ENCODE results near the gene HDAC8. TPM values are rescaled to one million over a fixed set of nuclear protein-coding genes. Genes with fewer than 3 reads are reported as not detected.

Gene HDAC8
- total RNA-seq, 1 donor from 2014 or later, result 27.0 TPM

DNA sequence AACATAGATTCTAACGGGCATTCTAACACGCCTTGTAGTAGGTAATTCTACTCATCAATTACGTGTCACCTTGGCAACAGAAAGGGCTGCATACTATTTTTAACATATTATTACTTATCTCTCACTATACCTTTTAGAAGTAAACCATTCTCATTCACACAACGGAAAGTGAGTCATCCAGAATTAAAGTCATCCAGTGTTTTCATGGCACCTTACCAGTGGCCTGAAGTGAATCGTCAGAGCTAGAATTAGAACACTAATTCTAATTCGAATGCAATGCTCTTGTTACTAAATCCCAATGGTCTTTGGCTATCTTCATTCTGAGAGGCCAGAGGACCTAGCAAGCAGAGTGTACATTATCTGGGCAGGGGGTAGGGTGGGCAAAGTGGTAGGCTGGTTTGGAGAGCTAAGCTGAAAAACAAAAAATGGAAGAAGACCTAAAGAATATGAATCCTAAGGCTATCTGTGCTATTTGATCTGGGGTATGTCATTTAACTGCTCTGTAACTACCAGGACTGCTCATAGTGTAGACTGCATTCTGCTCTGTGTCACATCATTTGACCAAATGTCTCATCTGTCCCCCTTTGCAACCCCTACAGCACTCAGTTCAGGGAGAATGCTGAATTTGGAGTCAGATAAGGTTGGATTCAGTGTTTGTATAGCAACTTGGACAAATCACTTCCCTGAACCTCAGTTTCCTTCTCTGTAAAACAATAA is 96.5 kb downstream of the HDAC8 start:
- H3K9me3 ChIP-seq, result no peaks in the 10 kb centered on the region
- TF ChIP-seq, protein P1, sequence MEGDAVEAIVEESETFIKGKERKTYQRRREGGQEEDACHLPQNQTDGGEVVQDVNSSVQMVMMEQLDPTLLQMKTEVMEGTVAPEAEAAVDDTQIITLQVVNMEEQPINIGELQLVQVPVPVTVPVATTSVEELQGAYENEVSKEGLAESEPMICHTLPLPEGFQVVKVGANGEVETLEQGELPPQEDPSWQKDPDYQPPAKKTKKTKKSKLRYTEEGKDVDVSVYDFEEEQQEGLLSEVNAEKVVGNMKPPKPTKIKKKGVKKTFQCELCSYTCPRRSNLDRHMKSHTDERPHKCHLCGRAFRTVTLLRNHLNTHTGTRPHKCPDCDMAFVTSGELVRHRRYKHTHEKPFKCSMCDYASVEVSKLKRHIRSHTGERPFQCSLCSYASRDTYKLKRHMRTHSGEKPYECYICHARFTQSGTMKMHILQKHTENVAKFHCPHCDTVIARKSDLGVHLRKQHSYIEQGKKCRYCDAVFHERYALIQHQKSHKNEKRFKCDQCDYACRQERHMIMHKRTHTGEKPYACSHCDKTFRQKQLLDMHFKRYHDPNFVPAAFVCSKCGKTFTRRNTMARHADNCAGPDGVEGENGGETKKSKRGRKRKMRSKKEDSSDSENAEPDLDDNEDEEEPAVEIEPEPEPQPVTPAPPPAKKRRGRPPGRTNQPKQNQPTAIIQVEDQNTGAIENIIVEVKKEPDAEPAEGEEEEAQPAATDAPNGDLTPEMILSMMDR (IDR thresholded peaks at IDR 0.05), result no peak
- H3K4me3 ChIP-seq, result no peak overlapping the region
- DNase-seq (no peak), ATAC-seq (no peak)
- H3K27ac ChIP-seq, result no peak overlapping the region
- no peaks in the 10 kb centered on the region for H3K4me1 ChIP-seq
- H3K36me3 ChIP-seq, result no peaks in the 10 kb centered on the region
- intact Hi-C loops (cut with DNase I), result no loop called here
- H3K27me3 ChIP-seq, result no peaks in the 10 kb centered on the region

DNA sequence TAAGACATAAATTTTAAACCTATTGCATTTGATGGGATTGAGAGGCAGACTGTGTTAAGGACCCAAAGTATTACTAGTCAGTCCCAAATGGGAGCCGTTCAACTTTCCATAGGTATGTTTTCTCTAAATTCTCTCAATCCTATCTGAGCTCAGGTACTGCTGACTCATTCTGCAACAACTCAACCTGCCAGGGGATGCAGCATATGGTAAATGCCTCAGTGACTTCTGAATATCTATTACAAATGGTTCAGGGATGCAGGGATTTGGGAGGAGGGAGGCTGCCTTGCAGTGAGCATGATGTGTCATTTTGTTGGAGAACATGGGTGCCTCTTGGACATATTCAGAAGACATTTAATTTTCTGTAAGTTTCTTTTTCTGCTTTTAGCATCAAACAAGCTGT is 97.3 kb downstream of the HDAC8 start:
- H3K9me3 ChIP-seq, result no peaks in the 10 kb centered on the region
- DNase-seq (no peak), ATAC-seq (no peak)
- intact Hi-C loops (cut with DNase I), result no loop called here
- H3K27me3 ChIP-seq, result no peaks in the 10 kb centered on the region
- no peaks in the 10 kb centered on the region for H3K4me1 ChIP-seq
- H3K27ac ChIP-seq, result no peak overlapping the region
- H3K4me3 ChIP-seq, result no peak overlapping the region
- TF ChIP-seq, protein P1 (IDR thresholded peaks at IDR 0.05), result no peak
- no peaks in the 10 kb centered on the region for H3K36me3 ChIP-seq

DNA sequence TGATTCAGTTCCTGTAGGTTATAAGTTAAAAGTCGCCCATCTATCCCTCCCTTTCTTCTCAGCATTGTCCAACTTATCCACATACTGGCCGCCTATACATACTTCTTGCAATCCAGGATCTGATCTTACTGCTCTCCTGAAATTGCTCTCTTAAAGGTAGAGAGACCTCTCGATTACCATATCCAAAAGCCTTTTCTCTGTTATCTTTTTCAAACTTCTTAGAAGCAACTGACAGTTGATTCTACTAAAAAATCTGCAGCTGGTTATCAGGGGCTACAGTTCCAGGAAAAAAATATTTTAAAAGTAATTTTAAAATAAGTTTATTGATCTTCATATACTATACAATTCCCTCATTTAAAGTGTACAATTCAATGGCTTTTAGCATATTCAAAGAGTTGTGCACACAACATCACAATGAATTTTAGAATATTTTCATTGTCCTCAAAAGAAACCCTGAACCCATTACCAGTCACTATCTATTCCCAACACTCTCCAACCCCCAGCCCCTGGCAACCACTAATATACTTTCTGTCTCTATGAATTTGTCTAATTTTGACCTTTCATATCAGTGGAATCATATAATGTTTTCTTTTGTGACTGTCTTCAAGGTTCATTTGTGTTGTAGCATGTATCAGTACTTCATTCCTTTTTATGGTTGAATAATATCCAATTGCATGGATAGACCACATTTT is 102.0 kb downstream of the HDAC8 start:
- Histone ChIP-seq H3K4me1 (no peaks in the 10 kb centered on the region), H3K27me3 (no peaks in the 10 kb centered on the region), H3K9me3 (no peaks in the 10 kb centered on the region), H3K36me3 (no peaks in the 10 kb centered on the region), H3K27ac (no peak overlapping the region), H3K4me3 (no peak overlapping the region)
- TF ChIP-seq, protein P1 (IDR thresholded peaks at IDR 0.05), result no peak
- DNase-seq, result no peak
- ATAC-seq, result no peak
- intact Hi-C loops (cut with DNase I), result no loop called here

DNA sequence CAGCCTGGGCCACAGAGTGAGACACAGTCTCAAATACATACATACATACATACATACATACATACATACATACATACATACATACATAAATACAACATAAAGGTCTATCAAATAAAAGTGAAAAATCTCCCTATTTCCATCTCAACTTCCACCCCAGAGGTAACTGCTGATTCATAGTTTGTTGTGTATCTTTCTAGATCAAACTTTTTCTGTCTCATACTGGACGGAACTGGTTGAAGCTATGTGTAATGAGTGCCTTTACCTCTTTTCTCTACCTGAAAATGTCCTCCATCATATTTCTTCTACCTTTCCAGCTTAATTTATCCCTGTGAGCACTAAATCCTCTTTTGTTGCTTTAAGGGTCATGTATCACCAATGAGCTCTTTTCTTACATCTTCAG is 102.5 kb downstream of the HDAC8 start:
- H3K4me1 ChIP-seq, result no peaks in the 10 kb centered on the region

DNA sequence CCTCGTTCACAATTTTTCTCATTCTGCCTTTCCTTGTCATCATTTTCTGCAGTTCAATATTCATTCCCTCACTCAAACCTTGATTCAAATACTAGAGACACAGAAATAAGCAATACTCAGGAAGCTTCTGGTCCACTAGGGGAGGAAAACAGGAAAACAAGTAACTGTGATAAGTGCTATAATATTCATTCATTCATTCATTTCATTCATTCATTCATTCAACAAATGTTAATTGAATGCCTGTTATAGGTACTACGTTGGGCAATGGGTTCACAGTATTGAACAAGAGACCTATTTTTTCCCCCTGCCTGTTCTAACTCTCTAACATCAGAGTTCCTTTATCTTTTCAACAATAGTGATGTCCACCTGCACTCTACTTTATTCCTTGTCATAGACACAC is 104.0 kb downstream of the HDAC8 start:
- intact Hi-C loops (cut with DNase I), result no loop called here
- Histone ChIP-seq H3K36me3 (no peaks in the 10 kb centered on the region), H3K27me3 (no peaks in the 10 kb centered on the region), H3K9me3 (no peaks in the 10 kb centered on the region), H3K4me3 (no peak overlapping the region), H3K4me1 (no peaks in the 10 kb centered on the region), H3K27ac (no peak overlapping the region)
- DNase-seq, result no peak
- no peak for ATAC-seq
- TF ChIP-seq, protein P1 (IDR thresholded peaks at IDR 0.05), result no peak

More for the DNA sequence above, 102.5 kb downstream of the HDAC8 start:
- intact Hi-C loops (cut with DNase I), result no loop called here
- no peak for DNase-seq
- no peaks in the 10 kb centered on the region for H3K36me3 ChIP-seq
- TF ChIP-seq, protein P1 (IDR thresholded peaks at IDR 0.05), result no peak
- ATAC-seq, result no peak
- H3K27me3 ChIP-seq, result no peaks in the 10 kb centered on the region
- no peak overlapping the region for H3K4me3 ChIP-seq
- H3K9me3 ChIP-seq, result no peaks in the 10 kb centered on the region
- no peak overlapping the region for H3K27ac ChIP-seq

Data from upper lobe of right lung (tissue), 1 donor.